ENCODE results near the gene CDK2AP2. TPM values are rescaled to one million over a fixed set of nuclear protein-coding genes. Genes with fewer than 3 reads are reported as not detected.

CDK2AP2 gene
- total and polyA plus RNA-seq, 2 of the 8 experiments (the other 6 are each of a cell fraction or from before 2014, with no cell fraction given): 49.6 to 65.1 TPM

GRCh38 chr11:67519726-67520125 lies 11.8 kb upstream of the CDK2AP2 start:
- H3K14ac ChIP-seq (ENCODE audit: insufficient read length): no peak overlapping the region
- no peak overlapping the region for H3K4ac ChIP-seq (replicated peaks; ENCODE audit: insufficient read length, low read depth, low read length)
- H3K27me3 ChIP-seq (replicated peaks in 1 of 4; ENCODE audit: control insufficient read depth in 3 of 4, extremely low read depth in 1 of 4, insufficient read depth in 3 of 4, low read length in 3 of 4): no peaks in the 10 kb centered on the region
- H3K4me3 ChIP-seq (ENCODE audit: extremely low read depth in 1 of 4, insufficient read depth in 2 of 4, low read depth in 3 of 4, low read length in 4 of 4): no peak overlapping the region
- H3K18ac ChIP-seq (ENCODE audit: extremely low read depth, low read length): no peak overlapping the region
- no peak overlapping the region for H3K56ac ChIP-seq (replicated peaks; ENCODE audit: insufficient read length, low read depth, low read length)
- no peak overlapping the region for H4K5ac ChIP-seq (ENCODE audit: insufficient read length, low read depth, low read length)
- 93% methylated on average over 25 of the region's 32 CpGs; no CpG with 5 or more reads in 1 of the 2 experiments for WGBS, 2 experiments (ENCODE audit: extremely low coverage in 1 of 2, insufficient coverage in 1 of 2, insufficient read length in 1 of 2, insufficient replicate concordance in 2 of 2, low coverage in 1 of 2, low lambda C conversion rate in 2 of 2, missing lambda C conversion rate in 1 of 2)
- H2BK5ac ChIP-seq (ENCODE audit: low read depth, low read length): no peak overlapping the region
- H4K20me1 ChIP-seq (replicated peaks in 1 of 2; ENCODE audit: control insufficient read depth in 1 of 2, insufficient read depth in 2 of 2, low read length in 2 of 2): no peaks in the 10 kb centered on the region
- no peaks in the 10 kb centered on the region for H3K4me1 ChIP-seq (replicated peaks in 1 of 4; ENCODE audit: control insufficient read depth in 3 of 4, insufficient read depth in 4 of 4, low read length in 3 of 4)
- no peak overlapping the region for H3K23ac ChIP-seq (ENCODE audit: insufficient read length)
- H3K27ac ChIP-seq (ENCODE audit: low read depth, low read length): no peak overlapping the region
- TF ChIP-seq JUN (IDR thresholded peaks at IDR 0.05; ENCODE audit: low read depth, low read length) (no peak), RNF2 (IDR thresholded peaks at IDR 0.05; ENCODE audit: borderline replicate concordance, low read depth, low read length, missing control alignments, poor library complexity, severe bottlenecking) (no peak), CREB1 (IDR thresholded peaks at IDR 0.05) (no peak)
- no peak overlapping the region for H3K4me2 ChIP-seq (ENCODE audit: insufficient read depth in 1 of 2, low read depth in 2 of 2, low read length in 2 of 2)
- no peak overlapping the region for H2BK15ac ChIP-seq (ENCODE audit: low read length)
- H2AK5ac ChIP-seq (ENCODE audit: low read depth, low read length): no peak overlapping the region
- H2BK12ac ChIP-seq (ENCODE audit: low read depth, low read length): no peak overlapping the region
- no peak overlapping the region for H4K91ac ChIP-seq (replicated peaks; ENCODE audit: insufficient read length, low read length)
- CTCF ChIA-PET (ENCODE audit: partially characterized antibody): interaction anchor here (0.6 to 1.2 kb wide), 2 partner anchors 118 to 247 kb away, joined by 3 to 4 read pairs; partner anchors contain the start of gene PPP1CA
- H4K8ac ChIP-seq (ENCODE audit: extremely low read depth, insufficient read depth, low read length): no peak overlapping the region
- DNase-seq (ENCODE audit: low read depth in 1 of 2, low spot score in 2 of 2): no peak
- no peaks in the 10 kb centered on the region for H3K36me3 ChIP-seq (ENCODE audit: control insufficient read depth in 2 of 4, insufficient read depth in 4 of 4, low read length in 3 of 4)
- no peak overlapping the region for H2AFZ ChIP-seq (ENCODE audit: low read length)
- no peaks in the 10 kb centered on the region for H3K79me2 ChIP-seq (ENCODE audit: control insufficient read depth in 1 of 2, insufficient read depth in 2 of 2, low read length in 2 of 2)
- H3K79me1 ChIP-seq (ENCODE audit: low read depth, low read length): no peaks in the 10 kb centered on the region
- no peaks in the 10 kb centered on the region for H3K9me3 ChIP-seq (ENCODE audit: insufficient read depth in 2 of 2, low read depth in 1 of 2, low read length in 1 of 2)
- no peak overlapping the region for H2BK120ac ChIP-seq (replicated peaks; ENCODE audit: low read depth, low read length)
- POLR2A ChIA-PET (ENCODE audit: partially characterized antibody): interaction anchor here (1.0 kb wide), 1 partner anchor 21 kb away, joined by 3 read pairs; no protein-coding TSS in a partner anchor
- no peak for FAIRE-seq
- H3K9ac ChIP-seq (replicated peaks in 1 of 4; ENCODE audit: extremely low read depth in 1 of 4, low read depth in 3 of 4, low read length in 3 of 4): no peak overlapping the region
- no peak overlapping the region for H2BK20ac ChIP-seq (ENCODE audit: low read length)
- H3K23me2 ChIP-seq (ENCODE audit: low read depth, low read length): no peaks in the 10 kb centered on the region
